BE2C (cell line): ENCODE data around the gene AGAP1.

Experiments
- DNase-seq: peaks from one replicate; pipeline ENCODE4 v3.0.0-alpha.2; 2020
- H3K27me3 ChIP-seq: fragments of 250-450 bp; sonication (Bioruptor Pico); 2 replicates; pipeline ENCODE4 v1.5.1; 2020; ENCODE audit warnings: mild to moderate bottlenecking
- H3K36me3 ChIP-seq: fragments of 250-450 bp; sonication (Bioruptor Pico); 2 replicates; pipeline ENCODE4 v1.5.1; 2020; ENCODE audit warnings: mild to moderate bottlenecking
- H3K4me1 ChIP-seq: fragments of 250-450 bp; sonication (Bioruptor Pico); 2 replicates; pipeline ENCODE4 v1.5.1; 2020
- H3K4me3 ChIP-seq: 2 replicates; pipeline ENCODE4 v1.5.1; 2011; ENCODE audit warnings: low read depth, low read length
- H3K9me3 ChIP-seq: fragments of 250-450 bp; sonication (Bioruptor Pico); 2 replicates; pipeline ENCODE4 v1.5.1; 2020
- TF ChIP-seq, protein P1 (sequence below): IDR thresholded peaks from 2 replicates; pipeline ENCODE4 v1.5.1; 2012; ENCODE audit warnings: mild to moderate bottlenecking, low read depth, low read length

Gene AGAP1

DNA sequence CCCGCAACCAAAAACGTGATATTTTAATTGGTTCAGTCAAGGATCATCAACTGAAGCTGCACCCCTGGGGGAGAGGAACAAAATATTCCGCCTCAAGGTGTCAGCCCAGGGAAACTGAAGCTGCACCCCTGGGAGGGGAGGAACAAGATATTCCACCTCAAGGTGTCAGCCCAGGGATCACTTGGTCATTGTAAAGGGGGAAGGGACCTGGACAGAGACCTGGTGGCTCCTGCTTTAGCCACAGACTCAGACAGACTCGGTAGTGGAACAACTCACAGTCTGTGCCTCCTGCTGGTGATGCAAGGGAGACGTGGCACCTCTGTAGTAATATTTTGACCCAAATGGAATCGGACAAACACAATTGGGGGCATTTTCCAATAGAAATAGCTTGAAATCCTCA, 599.3 kb downstream of the AGAP1 start:
- no peak for DNase-seq
- Histone ChIP-seq H3K36me3 (no peaks in the 10 kb centered on the region), H3K4me1 (no peaks in the 10 kb centered on the region), H3K27me3 (no peaks in the 10 kb centered on the region), H3K9me3 (no peaks in the 10 kb centered on the region), H3K4me3 (no peak overlapping the region)
- TF ChIP-seq, protein P1, sequence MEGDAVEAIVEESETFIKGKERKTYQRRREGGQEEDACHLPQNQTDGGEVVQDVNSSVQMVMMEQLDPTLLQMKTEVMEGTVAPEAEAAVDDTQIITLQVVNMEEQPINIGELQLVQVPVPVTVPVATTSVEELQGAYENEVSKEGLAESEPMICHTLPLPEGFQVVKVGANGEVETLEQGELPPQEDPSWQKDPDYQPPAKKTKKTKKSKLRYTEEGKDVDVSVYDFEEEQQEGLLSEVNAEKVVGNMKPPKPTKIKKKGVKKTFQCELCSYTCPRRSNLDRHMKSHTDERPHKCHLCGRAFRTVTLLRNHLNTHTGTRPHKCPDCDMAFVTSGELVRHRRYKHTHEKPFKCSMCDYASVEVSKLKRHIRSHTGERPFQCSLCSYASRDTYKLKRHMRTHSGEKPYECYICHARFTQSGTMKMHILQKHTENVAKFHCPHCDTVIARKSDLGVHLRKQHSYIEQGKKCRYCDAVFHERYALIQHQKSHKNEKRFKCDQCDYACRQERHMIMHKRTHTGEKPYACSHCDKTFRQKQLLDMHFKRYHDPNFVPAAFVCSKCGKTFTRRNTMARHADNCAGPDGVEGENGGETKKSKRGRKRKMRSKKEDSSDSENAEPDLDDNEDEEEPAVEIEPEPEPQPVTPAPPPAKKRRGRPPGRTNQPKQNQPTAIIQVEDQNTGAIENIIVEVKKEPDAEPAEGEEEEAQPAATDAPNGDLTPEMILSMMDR = no peak; the same call in 1 of the 2 replicates

DNA sequence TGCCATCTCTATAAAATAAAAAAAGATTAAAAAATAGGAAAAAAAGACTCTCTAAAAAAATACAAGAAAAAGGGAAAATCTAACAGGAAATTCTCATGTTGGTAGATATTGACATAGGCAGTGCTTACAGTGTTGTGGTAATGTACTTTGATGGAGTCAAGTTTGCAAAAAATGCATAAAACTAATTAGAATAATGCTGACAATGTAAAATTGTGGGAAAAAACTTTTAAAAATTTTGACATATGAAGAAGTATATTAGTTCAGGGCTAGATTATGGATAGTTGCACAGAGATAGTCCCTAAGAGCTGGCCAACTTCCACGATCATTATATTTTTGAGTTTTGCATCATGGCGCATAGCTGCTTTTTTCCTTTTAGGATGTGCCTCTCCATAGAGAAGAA, 601.7 kb downstream of the AGAP1 start:
- DNase-seq = no peak
- H3K36me3 ChIP-seq = no peaks in the 10 kb centered on the region
- H3K9me3 ChIP-seq = no peaks in the 10 kb centered on the region
- no peaks in the 10 kb centered on the region for H3K4me1 ChIP-seq
- H3K4me3 ChIP-seq = no peak overlapping the region
- H3K27me3 ChIP-seq = no peaks in the 10 kb centered on the region
- TF ChIP-seq, protein P1 = no peak

DNA sequence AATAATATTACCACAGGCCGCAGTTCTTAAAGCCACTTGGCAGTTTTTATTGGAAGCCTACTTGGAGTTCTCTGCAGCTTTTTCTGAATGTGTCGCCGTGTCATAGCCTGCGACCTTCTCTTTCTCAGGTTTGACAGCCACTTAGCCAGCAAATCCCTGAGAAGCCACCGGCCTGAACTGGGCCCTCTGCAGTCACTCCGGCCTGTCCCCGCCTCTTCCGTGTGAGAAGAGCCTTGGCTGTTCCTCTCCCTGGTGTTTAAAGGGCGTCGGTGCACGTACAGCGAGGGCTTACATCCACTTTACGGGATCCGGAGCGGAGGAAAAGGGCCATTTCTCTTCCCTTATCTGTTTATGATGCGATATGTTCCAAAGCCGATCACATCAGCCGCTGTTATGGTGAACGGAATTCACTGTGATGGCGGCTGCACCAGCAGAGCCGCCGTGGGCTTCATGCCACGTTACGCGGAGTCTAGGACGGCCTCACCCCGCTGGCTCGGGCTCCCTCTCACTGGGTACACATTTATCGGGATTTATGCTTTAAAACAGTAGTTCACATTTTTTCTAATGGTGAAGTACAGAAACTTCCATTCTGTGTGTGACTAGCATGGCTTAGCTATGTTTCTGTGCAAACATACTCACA, 607.6 kb downstream of the AGAP1 start:
- H3K27me3 ChIP-seq = no peaks in the 10 kb centered on the region
- TF ChIP-seq, protein P1 = no peak
- H3K4me1 ChIP-seq = no peaks in the 10 kb centered on the region
- H3K4me3 ChIP-seq = no peak overlapping the region
- no peak for DNase-seq
- H3K9me3 ChIP-seq = no peaks in the 10 kb centered on the region
- no peaks in the 10 kb centered on the region for H3K36me3 ChIP-seq

- Histone ChIP-seq H3K4me1 (no peaks in the 10 kb centered on the region), H3K4me3 (no peak overlapping the region), H3K9me3 (no peaks in the 10 kb centered on the region), H3K27me3 (no peaks in the 10 kb centered on the region), H3K36me3 (no peaks in the 10 kb centered on the region)
- TF ChIP-seq, protein P1 = no peak
- no peak for DNase-seq
Measured at GRCh38 chr2:236102971-236103370, 609.1 kb downstream of the AGAP1 start.

DNA sequence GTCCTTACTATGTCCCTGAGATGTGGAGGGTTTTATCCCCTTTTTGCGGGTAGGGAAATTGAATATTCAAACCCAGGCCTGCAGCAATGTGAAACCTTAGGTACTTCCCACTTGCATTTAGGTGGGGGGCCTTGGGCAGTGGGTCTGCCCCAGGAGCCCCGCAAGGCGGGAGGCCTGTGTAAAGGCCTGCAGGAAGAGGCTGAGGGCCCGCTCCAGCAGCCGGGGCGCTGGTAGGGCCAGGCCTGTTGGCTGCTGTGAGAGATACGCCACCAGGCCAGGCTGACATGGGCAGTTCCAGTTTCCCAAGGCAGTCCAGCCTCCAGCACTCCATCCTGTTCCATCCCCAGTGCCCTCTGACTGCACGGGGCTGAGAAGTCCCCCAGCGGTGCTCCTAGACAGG, 610.1 kb downstream of the AGAP1 start:
- Histone ChIP-seq H3K9me3 (no peaks in the 10 kb centered on the region), H3K4me3 (no peak overlapping the region), H3K36me3 (no peaks in the 10 kb centered on the region), H3K27me3 (no peaks in the 10 kb centered on the region), H3K4me1 (no peaks in the 10 kb centered on the region)
- TF ChIP-seq, protein P1 = no peak
- no peak for DNase-seq

DNA sequence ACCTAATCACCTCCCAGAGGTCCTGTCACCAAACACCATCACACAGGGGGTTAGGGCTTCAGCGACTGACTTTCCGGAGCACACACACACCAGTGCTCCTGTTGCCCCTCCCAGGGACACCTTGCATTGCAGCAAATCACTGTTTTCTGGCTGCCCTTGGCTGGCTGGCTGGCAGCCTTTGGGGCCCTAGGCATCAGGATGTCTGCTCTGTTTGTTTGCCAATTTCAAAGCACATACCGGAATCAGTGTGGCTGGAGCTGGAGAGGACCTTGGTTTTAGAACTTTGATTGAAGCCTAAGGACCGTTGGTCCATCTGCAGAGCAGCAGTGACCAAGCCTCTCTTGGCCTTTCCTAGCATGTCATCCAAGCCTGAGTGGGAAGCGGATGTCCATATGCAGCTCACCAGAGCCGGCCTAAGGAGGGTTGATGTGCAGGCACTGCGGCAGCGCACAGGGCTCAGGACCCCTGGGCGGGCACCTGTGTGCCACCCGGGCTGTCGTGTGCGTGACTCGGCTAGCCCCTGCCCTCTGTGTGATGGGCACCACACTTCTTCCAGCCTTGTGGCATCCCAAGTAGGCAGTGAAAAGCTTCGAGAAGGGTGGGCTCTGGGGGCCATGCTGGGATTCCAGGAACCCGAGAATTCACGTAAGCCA, 612.2 kb downstream of the AGAP1 start:
- Histone ChIP-seq H3K4me3 (no peak overlapping the region), H3K4me1 (no peaks in the 10 kb centered on the region), H3K36me3 (no peaks in the 10 kb centered on the region), H3K9me3 (no peaks in the 10 kb centered on the region), H3K27me3 (no peaks in the 10 kb centered on the region)
- no peak for DNase-seq
- TF ChIP-seq, protein P1 = no peak
